CD4-positive, alpha-beta T cell (primary cell): ENCODE results near the gene TSSK6. TPM values are rescaled to one million over a fixed set of nuclear protein-coding genes. Genes with fewer than 3 reads are reported as not detected.

ENCODE experiments used
- ATAC-seq: fragments of 200-7000 bp; cut with Tn5 transposase; one replicate; pipeline ENCODE4 v1.10.0; 2022; ENCODE audit warnings: mild to moderate bottlenecking; ENCODE audit not compliant: poor library complexity
- CTCF ChIA-PET: fragments of 350-600 bp; sonication (Branson Sonifier 250); formaldehyde crosslinking; loops from one replicate; lab custom pipeline; 2021; ENCODE audit warnings: antibody characterized with exemption, inconsistent platforms; lab: Charles Lee
- POLR2A ChIA-PET: fragments of 350-600 bp; sonication (Branson Sonifier 250); formaldehyde crosslinking; loops from one replicate; lab custom pipeline; 2021; ENCODE audit warnings: antibody characterized with exemption, inconsistent platforms; lab: Charles Lee
- DNase-seq, 14 experiments: peaks; one replicate each; pipeline ENCODE4 v3.0.0-alpha.2; 2013 to 2020; ENCODE audit warnings: mixed read lengths in 2 of 14
- H3K27ac ChIP-seq, 2 donors: one replicate each; pipeline versions ENCODE4 v1.5.1 to v1.7.0; 2013; ENCODE audit warnings: low read length in 2 of 2, low read depth in 1 of 2, mild to moderate bottlenecking in 1 of 2
- H3K27me3 ChIP-seq, 2 experiments: 1 replicate in 1 of 2; 2 replicates in 1 of 2; pipeline versions ENCODE4 v1.6.1 to v1.7.0; 2013; ENCODE audit warnings: low read length in 2 of 2, control low read depth in 1 of 2, mild to moderate bottlenecking in 1 of 2, moderate library complexity in 1 of 2; ENCODE audit not compliant: insufficient read depth in 2 of 2, control insufficient read depth in 1 of 2
- H3K36me3 ChIP-seq: one replicate; pipeline ENCODE4 v1.6.1; 2013; ENCODE audit warnings: low read length, control low read depth; ENCODE audit not compliant: insufficient read depth
- H3K4me1 ChIP-seq: one replicate; pipeline ENCODE4 v1.6.1; 2013; ENCODE audit warnings: low read length, control low read depth; ENCODE audit not compliant: insufficient read depth
- H3K4me3 ChIP-seq: one replicate; pipeline ENCODE4 v1.5.1; 2013; ENCODE audit warnings: mild to moderate bottlenecking, low read length, moderate library complexity
- H3K9me3 ChIP-seq, 2 experiments: 1 replicate in 1 of 2; 2 replicates in 1 of 2; pipeline versions ENCODE4 v1.6.1 to v1.7.0; 2013; ENCODE audit warnings: low read length in 2 of 2, mild to moderate bottlenecking in 2 of 2, control low read depth in 1 of 2, moderate library complexity in 1 of 2; ENCODE audit not compliant: control insufficient read depth in 1 of 2, insufficient read depth in 1 of 2
- H3K27ac Mint-ChIP-seq: one replicate; pipeline ENCODE4 v1.8.0; 2020; ENCODE audit warnings: mixed read lengths
- H3K27me3 Mint-ChIP-seq: one replicate; pipeline ENCODE4 v1.8.0; 2021; ENCODE audit warnings: mixed read lengths
- H3K36me3 Mint-ChIP-seq: one replicate; pipeline ENCODE4 v1.8.0; 2021; ENCODE audit warnings: low read depth, mixed read lengths
- H3K4me1 Mint-ChIP-seq: one replicate; pipeline ENCODE4 v1.8.0; 2021; ENCODE audit warnings: low read depth, mixed read lengths
- H3K4me3 Mint-ChIP-seq: one replicate; pipeline ENCODE4 v1.8.0; 2020; ENCODE audit warnings: mild to moderate bottlenecking, mixed read lengths
- H3K9me3 Mint-ChIP-seq: one replicate; pipeline ENCODE4 v1.8.0; 2020; ENCODE audit warnings: mixed read lengths
- intact Hi-C, 2 experiments: fragments of 100-400 bp; cut with DNase I in 1 of 2; cut with micrococcal nuclease in 1 of 2; formaldehyde crosslinking; loops; one replicate each; pipeline versions ENCODE4 v1.15.1 to v1.9.0; 2023 to 2025; cut with DNase I, micrococcal nuclease
- total RNA-seq, 174 experiments: library from RNA in 2 of 174; stranded (reverse) in 2 of 174; gene quantifications; one replicate each; pipeline ENCODE4 v1.2.3 and lab custom pipeline; 2021 to 2026
- TF ChIP-seq, protein P1 (sequence below): fragments of 200-600 bp; IDR thresholded peaks from one replicate; pipeline ENCODE4 v1.8.0; 2022; ENCODE audit warnings: antibody characterized with exemption, mild to moderate bottlenecking

TSSK6 gene
- total RNA-seq, 2 experiments from 2014 or later = 3.4 to 5.5 TPM

DNA sequence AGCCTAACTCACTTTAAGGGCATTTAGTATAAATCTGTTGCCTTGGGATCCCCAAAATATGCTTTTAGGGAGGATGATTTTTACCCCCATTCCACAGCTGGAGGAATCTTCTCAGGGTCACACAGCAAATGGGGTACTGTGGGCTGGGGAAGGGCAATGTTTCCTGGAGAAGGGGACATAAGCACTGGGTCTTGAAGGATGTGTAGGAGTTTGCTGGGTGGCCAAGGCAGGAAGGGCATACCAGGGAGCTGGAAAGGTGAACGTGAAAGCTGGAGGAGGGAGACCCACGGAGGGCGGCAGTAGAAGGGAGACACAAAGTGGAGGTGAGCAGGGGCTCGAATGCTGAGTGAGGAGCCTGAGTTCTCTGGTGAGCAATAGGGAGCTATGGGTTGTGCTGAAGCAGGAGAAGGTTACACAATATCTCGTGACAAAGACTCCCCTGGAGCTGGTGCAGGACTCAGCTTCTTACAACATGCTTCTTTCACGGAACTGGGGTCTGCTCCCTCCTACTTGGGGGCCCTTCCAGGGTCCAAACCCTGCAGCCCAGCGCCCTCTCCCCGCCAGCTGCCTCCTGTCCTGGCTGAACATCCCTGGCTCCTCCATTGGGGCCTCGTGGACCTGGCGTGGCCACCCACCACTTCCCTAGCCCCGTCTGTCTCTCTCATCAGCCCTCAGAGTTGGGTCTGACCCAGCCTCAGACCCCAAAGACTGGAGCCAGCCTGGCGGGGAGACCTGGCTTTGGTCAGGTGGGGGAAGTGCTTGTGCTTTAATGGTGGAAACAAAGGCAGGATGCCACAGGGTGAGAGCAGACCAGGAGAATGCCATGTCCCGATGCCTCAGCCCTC is 33.8 kb upstream of the TSSK6 start:
- DNase-seq (no peak), ATAC-seq (no peak)
- POLR2A ChIA-PET = interaction anchor here (1.2 kb wide), 1 partner anchor 10 kb away, joined by 3 read pairs; no protein-coding TSS in a partner anchor
- Histone ChIP-seq H3K9me3 (peaks cover 0 to 5% of the 10 kb centered on the region in 2 experiments), H3K4me1 (peaks cover 1% of the 10 kb centered on the region), H3K36me3 (no peaks in the 10 kb centered on the region), H3K4me3 (no peak overlapping the region), H3K27ac (no peak overlapping the region), H3K27me3 (no peaks in the 10 kb centered on the region)
- Mint-ChIP-seq H3K9me3 (no peaks in the 10 kb centered on the region), H3K36me3 (no peaks in the 10 kb centered on the region), H3K27me3 (no peaks in the 10 kb centered on the region), H3K4me3 (no peak overlapping the region), H3K27ac (no peak overlapping the region), H3K4me1 (no peaks in the 10 kb centered on the region)
- intact Hi-C loops = no loop called here
- TF ChIP-seq, protein P1, sequence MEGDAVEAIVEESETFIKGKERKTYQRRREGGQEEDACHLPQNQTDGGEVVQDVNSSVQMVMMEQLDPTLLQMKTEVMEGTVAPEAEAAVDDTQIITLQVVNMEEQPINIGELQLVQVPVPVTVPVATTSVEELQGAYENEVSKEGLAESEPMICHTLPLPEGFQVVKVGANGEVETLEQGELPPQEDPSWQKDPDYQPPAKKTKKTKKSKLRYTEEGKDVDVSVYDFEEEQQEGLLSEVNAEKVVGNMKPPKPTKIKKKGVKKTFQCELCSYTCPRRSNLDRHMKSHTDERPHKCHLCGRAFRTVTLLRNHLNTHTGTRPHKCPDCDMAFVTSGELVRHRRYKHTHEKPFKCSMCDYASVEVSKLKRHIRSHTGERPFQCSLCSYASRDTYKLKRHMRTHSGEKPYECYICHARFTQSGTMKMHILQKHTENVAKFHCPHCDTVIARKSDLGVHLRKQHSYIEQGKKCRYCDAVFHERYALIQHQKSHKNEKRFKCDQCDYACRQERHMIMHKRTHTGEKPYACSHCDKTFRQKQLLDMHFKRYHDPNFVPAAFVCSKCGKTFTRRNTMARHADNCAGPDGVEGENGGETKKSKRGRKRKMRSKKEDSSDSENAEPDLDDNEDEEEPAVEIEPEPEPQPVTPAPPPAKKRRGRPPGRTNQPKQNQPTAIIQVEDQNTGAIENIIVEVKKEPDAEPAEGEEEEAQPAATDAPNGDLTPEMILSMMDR = no peak
- CTCF ChIA-PET = no interaction called here

DNA sequence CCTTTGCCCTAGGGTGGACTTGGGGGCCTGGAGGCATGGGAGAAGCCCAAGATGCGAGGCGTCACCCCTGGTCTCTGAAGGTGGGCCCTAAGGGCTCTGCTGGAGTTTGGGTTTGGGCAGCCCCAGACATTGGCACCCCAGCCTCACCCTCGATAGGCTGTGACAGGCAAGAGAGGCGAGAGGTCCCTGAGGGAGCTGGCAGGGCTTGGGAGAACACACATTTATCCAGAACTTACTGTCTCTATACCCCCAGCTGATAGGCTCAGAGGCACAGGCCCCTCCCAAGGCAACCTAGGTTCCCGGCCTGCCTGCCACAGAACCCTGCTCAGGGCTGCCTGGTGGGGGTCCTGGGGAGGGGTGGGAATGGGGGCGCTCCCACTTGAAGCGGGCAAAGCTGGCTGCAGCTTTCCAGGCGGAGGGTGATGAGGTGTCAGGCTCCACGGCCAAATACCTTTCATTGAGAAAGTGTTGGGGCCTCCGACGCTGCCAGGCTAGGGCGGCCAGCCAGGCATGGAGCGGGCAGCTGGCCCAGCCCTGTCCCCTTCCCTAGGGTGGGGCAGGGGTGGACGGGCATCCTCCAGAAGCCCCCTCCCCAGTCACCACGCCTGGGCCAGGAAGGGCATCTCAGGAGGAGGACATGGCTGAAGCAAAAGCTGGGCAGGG is 32.5 kb upstream of the TSSK6 start:
- no peaks in the 10 kb centered on the region for H3K36me3 Mint-ChIP-seq
- DNase-seq = no peak
- H3K4me1 Mint-ChIP-seq = no peaks in the 10 kb centered on the region
- Histone ChIP-seq H3K27me3 (no peaks in the 10 kb centered on the region), H3K4me1 (no peaks in the 10 kb centered on the region), H3K27ac (no peak overlapping the region), H3K36me3 (no peaks in the 10 kb centered on the region), H3K9me3 (peaks cover 0 to 5% of the 10 kb centered on the region in 2 experiments), H3K4me3 (no peak overlapping the region)
- ChIA-PET POLR2A (interaction anchor here (1.0 to 1.2 kb wide), 2 partner anchors 9 to 185 kb away, joined by 3 read pairs; partner anchors contain the start of gene ZNF14), CTCF (interaction anchor here (1.5 kb wide), 1 partner anchor 96 kb away, joined by 3 read pairs; the partner anchor contains the start of gene GMIP)
- intact Hi-C loops = no loop called here
- TF ChIP-seq, protein P1 = no peak
- ATAC-seq = no peak
- no peak overlapping the region for H3K27ac Mint-ChIP-seq
- H3K4me3 Mint-ChIP-seq = no peak overlapping the region
- no peaks in the 10 kb centered on the region for H3K9me3 Mint-ChIP-seq
- H3K27me3 Mint-ChIP-seq = no peaks in the 10 kb centered on the region

DNA sequence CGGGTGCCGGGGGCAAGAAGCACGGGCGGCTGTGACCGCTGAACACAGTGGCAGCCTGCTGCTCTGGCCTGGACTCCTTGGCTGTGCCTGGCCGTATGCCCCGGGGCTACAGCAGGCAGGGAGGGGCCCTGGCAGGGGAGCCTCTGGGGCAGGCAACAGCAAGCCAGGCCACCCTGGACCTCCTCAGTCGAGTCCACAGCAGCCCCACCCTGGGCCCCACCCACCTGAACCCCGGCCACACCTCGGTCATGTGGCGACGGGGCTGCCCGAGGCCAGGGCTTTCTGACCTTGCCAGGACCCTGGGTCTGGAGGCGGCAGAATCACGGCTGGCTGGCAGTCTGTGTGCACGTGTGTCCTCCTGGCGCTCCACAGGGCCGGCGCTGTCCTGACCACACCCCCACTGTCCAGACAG is 31.4 kb upstream of the TSSK6 start:
- Mint-ChIP-seq H3K4me3 (no peak overlapping the region), H3K36me3 (no peaks in the 10 kb centered on the region), H3K27ac (no peak overlapping the region), H3K4me1 (peaks cover 5% of the 10 kb centered on the region), H3K9me3 (no peaks in the 10 kb centered on the region), H3K27me3 (no peaks in the 10 kb centered on the region)
- ChIA-PET POLR2A (interaction anchor here (1.0 kb wide), 1 partner anchor 15 kb away, joined by 3 read pairs; no protein-coding TSS in a partner anchor), CTCF (interaction anchor here (1.5 kb wide), 1 partner anchor 97 kb away, joined by 3 read pairs; the partner anchor contains the start of gene GMIP)
- intact Hi-C loops = no loop called here
- H3K27me3 ChIP-seq = no peaks in the 10 kb centered on the region
- H3K4me3 ChIP-seq = no peak overlapping the region
- H3K36me3 ChIP-seq = no peaks in the 10 kb centered on the region
- H3K9me3 ChIP-seq = peaks cover 0 to 5% of the 10 kb centered on the region in 2 experiments
- TF ChIP-seq, protein P1 = no peak
- peaks cover 8% of the 10 kb centered on the region for H3K4me1 ChIP-seq
- H3K27ac ChIP-seq = no peak overlapping the region
- DNase-seq (no peak), ATAC-seq (no peak)
